GM23338 (cell line): ENCODE measurements around the gene KIAA1549.

Source experiments
- CREB1 ChIP-seq: fragments of 250-450 bp; sonication (Bioruptor Pico); IDR thresholded peaks from 2 replicates; pipeline ENCODE4 v1.5.0; 2020; ENCODE audit warnings: low read depth, mild to moderate bottlenecking, moderate library complexity
- CTCF ChIP-seq, 2 experiments: fragments of 200-600 bp in 1 of 2; sonication (generic) in 1 of 2; conservative IDR thresholded peaks; 2 replicates each; pipeline versions ENCODE4 v1.5.1 to v1.6.1; 2016 to 2017; ENCODE audit warnings: antibody characterized with exemption in 2 of 2, low read depth in 2 of 2, mild to moderate bottlenecking in 2 of 2, moderate library complexity in 1 of 2
- ETS1 ChIP-seq: IDR thresholded peaks from 2 replicates; pipeline ENCODE4 v1.6.1; 2016; ENCODE audit warnings: antibody characterized with exemption
- EZH2 ChIP-seq: fragments of 200-600 bp; sonication (generic); IDR thresholded peaks from one replicate; pipeline ENCODE4 v1.8.0; 2017; ENCODE audit warnings: antibody characterized with exemption, mild to moderate bottlenecking, low read depth; ENCODE audit not compliant: unreplicated experiment
- EZH2phosphoT487 ChIP-seq: fragments of 200-600 bp; sonication (generic); IDR thresholded peaks from one replicate; pipeline ENCODE4 v1.8.1; 2018; ENCODE audit warnings: antibody characterized with exemption; ENCODE audit not compliant: unreplicated experiment
- JUNB ChIP-seq: IDR thresholded peaks from one replicate; pipeline ENCODE4 v1.6.1; 2016; ENCODE audit warnings: antibody characterized with exemption; ENCODE audit not compliant: unreplicated experiment
- NANOG ChIP-seq: IDR thresholded peaks from 2 replicates; pipeline ENCODE4 v1.6.1; 2016; ENCODE audit warnings: antibody characterized with exemption, borderline replicate concordance
- POLR2AphosphoS5 ChIP-seq: IDR thresholded peaks from 2 replicates; pipeline ENCODE4 v1.6.1; 2016; ENCODE audit warnings: antibody characterized with exemption, low read depth
- ZNF114 ChIP-seq: fragments of 250-450 bp; sonication (Bioruptor Pico); IDR thresholded peaks from 2 replicates; pipeline ENCODE4 v1.5.0; 2020; ENCODE audit warnings: mild to moderate bottlenecking, moderate library complexity
- ZNF331 ChIP-seq: fragments of 250-450 bp; sonication (Bioruptor Pico); IDR thresholded peaks from 2 replicates; pipeline ENCODE4 v1.5.0; 2020; ENCODE audit warnings: low read depth, mild to moderate bottlenecking, moderate library complexity
- TF ChIP-seq, protein P1 (sequence below): IDR thresholded peaks from one replicate; pipeline ENCODE4 v1.6.1; 2018; ENCODE audit warnings: antibody characterized with exemption; ENCODE audit not compliant: unreplicated experiment

GRCh38 chr7:138867744-138868143, 113.4 kb downstream of the KIAA1549 start:
- TF ChIP-seq CTCF (conservative IDR thresholded peaks at IDR 0.05; ENCODE audit: low read depth in 2 of 2) (no peak), EZH2 (no peak), POLR2AphosphoS5 (no peak), ETS1 (no peak), ZNF331 (CRISPR knock-in tag) (no peak), ZNF114 (CRISPR knock-in tag) (no peak), JUNB (no peak), EZH2phosphoT487 (no peak), CREB1 (CRISPR knock-in tag) (no peak), NANOG (no peak)
- TF ChIP-seq, protein P1, sequence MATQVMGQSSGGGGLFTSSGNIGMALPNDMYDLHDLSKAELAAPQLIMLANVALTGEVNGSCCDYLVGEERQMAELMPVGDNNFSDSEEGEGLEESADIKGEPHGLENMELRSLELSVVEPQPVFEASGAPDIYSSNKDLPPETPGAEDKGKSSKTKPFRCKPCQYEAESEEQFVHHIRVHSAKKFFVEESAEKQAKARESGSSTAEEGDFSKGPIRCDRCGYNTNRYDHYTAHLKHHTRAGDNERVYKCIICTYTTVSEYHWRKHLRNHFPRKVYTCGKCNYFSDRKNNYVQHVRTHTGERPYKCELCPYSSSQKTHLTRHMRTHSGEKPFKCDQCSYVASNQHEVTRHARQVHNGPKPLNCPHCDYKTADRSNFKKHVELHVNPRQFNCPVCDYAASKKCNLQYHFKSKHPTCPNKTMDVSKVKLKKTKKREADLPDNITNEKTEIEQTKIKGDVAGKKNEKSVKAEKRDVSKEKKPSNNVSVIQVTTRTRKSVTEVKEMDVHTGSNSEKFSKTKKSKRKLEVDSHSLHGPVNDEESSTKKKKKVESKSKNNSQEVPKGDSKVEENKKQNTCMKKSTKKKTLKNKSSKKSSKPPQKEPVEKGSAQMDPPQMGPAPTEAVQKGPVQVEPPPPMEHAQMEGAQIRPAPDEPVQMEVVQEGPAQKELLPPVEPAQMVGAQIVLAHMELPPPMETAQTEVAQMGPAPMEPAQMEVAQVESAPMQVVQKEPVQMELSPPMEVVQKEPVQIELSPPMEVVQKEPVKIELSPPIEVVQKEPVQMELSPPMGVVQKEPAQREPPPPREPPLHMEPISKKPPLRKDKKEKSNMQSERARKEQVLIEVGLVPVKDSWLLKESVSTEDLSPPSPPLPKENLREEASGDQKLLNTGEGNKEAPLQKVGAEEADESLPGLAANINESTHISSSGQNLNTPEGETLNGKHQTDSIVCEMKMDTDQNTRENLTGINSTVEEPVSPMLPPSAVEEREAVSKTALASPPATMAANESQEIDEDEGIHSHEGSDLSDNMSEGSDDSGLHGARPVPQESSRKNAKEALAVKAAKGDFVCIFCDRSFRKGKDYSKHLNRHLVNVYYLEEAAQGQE, result no peak
